GM19239 (cell line): ENCODE results near the gene CBFA2T2.
A peak's percentile ranks its signal among the peaks of the same experiment; 100 is the strongest.

Source experiments
- DNase-seq: peaks from one replicate; pipeline ENCODE4 v3.0.0; 2011; ENCODE audit warnings: low spot score; ENCODE audit not compliant: insufficient read length
- FAIRE-seq: peaks from 2 replicates; lab custom pipeline; 2011; peaks lifted over from hg19 to GRCh38; lab: Jason Lieb, UNC

Gene CBFA2T2

DNA sequence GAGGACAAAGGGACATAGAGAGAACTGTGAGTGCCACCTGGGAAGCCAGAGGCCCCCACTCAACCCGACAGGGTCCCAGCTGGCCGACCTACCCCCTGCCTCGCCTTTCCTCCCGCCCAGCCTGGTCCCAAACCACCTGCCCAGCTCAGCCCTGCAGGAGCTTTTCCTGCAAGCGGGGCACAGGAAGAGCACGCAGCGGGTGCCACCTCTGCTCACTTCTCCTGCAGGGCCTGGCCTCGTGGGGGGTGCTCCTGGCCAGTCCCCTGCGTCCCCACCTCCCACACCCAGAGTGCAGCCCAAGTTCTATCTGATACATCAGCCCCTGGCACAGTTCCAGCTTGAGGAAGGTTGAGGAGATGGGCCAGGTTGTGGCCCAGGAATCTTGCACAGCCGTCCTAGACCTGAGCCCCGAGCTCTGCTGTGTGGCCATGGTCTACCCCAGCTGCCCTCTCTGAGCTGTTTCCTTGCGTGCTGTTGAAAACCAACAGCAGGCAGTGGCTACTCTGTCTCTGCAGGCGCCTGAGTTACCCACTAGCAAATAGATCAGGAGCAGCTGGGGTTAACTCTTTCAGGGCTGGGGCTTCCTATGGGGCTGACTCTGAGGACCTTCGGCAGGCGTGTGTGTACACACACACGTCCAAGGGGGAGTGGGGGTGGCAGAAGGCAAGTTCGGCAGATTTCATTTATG is 182.7 kb downstream of the CBFA2T2 start:
- DNase-seq = no peak

DNA sequence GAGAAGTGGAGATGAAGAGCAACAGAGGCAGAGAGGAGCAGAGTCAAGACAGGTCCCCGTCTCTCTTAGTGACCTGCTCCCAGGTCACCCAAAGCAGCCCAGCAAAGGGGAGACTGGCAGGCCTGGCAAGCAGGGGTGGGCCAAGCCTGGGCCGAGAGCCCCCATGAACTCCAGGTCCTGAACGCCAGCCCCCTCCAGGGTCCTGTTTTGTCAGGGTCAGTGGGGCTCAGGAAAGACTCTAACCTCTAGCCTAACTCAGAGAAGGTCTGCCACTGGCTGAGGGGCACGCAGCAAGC is 183.2 kb downstream of the CBFA2T2 start:
- FAIRE-seq (no peak), DNase-seq (no peak)

More for the DNA sequence above, 182.7 kb downstream of the CBFA2T2 start:
- FAIRE-seq = no peak

- peak; percentile 63 for DNase-seq
- FAIRE-seq = no peak
Measured at GRCh38 chr20:33673410-33674293, 183.8 kb downstream of the CBFA2T2 start.

- FAIRE-seq = no peak
Measured at GRCh38 chr20:33674294-33675135, 184.6 kb downstream of the CBFA2T2 start, which contains the start of gene NECAB3. Gene NECAB3 (minus strand): TSS chr20:33674428. CDS start chr20:33674352, 76 bp downstream.

DNA sequence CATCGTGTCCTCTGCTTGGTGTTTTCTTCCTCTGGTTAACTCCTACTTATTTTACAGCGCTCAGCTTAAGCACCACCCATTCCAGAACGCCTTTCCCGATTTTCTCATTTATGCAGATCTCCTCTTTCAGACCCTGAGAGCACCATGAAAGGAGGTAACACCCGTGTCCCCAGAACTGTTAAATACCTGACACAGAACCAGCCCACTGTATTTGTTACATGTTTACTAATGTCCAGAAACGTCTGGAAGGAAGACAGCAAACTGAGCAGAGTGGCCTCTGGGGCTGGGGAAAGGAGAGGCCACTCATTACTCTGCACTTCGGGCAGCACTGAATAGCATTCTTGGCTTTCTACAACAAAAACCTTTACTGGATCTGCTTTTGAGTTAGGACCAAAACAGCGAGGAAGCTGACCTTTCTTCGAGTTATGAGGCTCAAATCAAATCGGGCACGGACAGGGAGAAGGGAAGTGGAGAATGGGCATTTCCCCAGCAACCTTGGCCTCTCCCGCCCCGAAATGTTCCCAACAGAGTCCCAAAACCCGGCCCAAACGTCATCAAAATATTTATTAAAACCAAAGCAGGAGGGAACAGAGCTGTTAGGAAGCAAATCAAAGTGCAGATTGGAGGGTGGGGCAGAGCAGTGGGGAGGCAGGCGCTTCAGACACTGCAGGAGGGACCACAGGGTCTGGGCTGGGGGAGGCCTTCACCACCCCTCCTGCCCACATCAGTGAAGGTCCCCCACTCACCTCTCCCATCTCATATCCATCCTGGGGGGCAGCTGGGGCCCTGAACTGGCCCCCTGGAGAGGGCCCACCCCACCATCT is 185.5 kb downstream of the CBFA2T2 start:
- FAIRE-seq (no peak), DNase-seq (no peak)

More at GRCh38 chr20:33674294-33675135, 184.6 kb downstream of the CBFA2T2 start, which contains the start of gene NECAB3:
- peak; percentile 89 for DNase-seq

DNA sequence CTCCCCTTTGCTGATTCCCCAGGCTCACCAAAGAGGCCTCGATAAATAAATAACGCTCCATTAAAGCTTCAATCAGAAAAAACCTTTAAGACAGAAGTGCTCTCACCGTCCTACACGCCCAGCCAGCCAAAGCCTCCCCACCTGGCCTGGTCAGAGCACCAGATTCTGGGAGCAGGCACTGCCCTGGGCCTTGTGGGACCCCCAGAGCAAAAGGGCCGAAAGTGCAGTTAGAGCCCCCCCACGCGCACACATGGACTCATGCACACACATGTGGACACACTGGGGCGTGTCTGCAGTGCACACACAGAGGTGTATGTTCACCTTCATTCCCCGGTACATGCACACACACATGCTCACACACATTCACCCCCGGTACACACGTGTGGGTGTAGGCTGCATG is 186.2 kb downstream of the CBFA2T2 start:
- FAIRE-seq = no peak
- no peak for DNase-seq

DNA sequence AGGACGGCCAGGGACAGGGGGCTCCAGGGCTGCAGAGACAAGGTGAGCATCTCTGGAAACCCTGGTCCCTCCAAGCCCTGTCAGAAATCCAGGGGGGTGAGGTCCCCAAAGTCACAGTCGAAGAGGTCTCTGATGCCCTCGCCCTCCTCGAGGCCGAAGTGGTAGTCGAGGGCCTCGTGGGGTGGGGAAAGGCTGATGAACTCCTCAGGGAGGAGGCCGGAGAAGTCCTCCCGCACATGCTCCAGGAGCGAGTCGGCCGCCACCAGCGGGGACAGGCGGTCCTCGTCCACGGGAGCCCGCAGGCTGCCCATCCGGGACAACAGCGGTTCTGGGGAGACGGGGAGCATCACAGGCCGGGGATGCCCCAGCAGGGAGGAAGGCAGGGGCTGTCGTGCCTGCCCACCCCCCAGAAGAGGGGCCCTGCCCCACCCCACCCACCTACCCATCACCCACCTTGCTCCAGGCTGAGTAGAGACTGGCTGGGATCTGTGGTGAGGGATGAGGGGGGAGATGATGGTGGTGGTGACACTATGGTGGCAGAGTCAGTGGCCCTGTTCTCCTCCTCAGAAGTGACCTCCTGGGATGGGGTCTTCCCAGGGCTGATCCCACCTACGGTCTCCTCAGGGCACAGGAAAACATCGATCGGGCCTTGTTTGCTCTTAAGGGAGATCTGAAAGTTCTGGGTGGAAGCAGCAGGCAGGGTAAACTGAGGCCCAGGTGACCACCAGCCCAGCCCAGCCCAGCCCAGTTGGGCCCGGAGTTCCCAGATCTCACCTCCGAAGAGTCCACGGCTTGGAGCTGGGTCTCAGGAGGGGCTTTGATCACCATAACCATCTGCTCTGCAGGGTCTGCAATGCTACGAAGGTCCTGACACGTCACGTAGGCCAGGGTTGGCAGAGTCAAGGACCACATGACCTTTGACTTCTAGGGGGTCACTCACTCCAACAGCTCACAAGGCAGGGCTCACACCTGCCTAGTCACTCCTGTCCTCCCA is 187.1 kb downstream of the CBFA2T2 start:
- DNase-seq (no peak), FAIRE-seq (no peak)

GRCh38 chr20:33677991-33678702 is 188.3 kb downstream of the CBFA2T2 start:
- FAIRE-seq (no peak), DNase-seq (no peak)

DNA sequence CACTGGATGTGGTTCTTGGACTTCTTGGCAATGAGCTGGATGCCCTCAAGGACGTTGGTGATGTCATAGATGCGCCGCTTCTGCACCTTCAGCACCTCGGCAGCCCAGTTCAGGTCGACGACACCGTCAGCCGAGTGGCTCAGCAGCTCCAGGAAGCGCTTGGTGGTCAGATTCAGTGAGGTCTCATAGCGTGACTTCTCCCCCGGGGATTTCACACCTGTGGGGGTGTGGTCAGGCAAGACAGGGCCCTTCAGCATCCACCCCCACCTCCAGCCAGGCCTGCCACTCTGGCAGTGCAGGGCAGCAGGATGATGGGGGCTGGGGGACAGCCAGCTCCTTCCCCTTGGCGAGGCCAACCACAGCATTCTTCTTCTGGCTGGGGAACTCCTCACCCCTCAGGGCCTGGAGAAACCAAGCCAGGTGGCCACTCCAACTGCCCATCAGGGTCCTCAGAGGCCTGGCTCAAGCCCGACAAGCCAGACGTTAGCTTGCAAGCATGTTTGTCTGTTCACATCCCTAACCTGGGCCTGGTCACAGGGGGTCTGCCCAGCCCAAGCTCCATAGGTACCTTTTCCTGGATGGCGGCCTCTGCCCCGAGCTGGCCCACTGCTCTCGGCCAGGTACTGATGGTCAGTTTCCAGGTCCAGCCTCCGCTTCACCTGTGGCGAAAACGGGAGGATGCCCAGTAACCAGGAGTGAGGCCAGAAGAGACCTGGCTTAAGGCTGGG is 190.0 kb downstream of the CBFA2T2 start:
- FAIRE-seq (peak; percentile 71), DNase-seq (peak; percentile 63)

DNA sequence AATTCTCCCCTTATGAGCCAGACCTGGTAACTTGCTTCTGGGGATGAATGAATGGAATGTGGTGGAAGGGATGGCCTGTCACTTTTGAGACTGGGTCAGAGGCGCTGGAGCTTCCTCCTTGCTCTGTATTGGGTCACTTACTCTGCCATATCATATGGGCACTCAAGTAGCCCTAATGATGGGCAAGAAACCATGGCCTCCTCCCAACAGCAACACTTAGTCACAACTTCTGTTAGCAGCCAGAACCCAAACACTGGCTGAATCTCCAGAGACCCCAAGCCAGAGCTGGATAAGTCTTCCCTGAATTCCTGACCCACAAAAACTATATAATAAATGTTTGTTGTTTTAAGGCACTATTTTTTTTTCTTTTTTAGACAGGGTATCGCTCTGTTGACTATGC is 190.8 kb downstream of the CBFA2T2 start:
- no peak for DNase-seq
- FAIRE-seq = no peak

- no peak for DNase-seq
- FAIRE-seq = no peak
Measured at GRCh38 chr20:33681288-33681687, 191.4 kb downstream of the CBFA2T2 start.

DNA sequence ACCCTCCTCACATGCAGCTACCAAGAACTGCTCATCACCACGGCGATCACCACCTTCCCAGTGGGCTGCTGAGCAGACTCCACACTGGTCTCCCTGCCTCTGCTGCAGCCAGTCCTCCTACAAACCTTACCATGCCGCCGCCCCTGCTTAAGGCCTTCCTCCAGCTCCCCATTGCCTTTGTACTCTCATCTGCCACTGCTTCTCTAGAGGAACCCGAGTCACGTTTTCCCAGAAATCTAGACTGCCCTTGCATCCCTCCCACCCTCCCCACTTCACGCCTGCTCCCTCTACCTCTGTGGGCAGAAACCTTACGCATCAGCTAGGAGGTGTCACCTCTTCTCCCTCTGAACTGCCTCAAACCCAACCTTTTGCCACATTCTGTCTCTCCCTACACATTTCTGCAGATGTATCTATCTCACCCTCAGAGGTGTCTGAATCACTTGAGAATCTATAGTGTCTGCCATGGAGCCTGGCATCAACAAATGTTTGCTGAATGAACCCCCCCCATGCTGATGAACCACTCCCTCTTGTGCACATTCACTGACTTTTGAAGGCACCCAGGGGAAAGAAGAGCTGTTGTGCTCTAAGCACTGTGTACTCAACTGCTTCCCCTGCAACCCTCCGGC is 191.9 kb downstream of the CBFA2T2 start:
- no peak for DNase-seq
- FAIRE-seq = no peak

DNA sequence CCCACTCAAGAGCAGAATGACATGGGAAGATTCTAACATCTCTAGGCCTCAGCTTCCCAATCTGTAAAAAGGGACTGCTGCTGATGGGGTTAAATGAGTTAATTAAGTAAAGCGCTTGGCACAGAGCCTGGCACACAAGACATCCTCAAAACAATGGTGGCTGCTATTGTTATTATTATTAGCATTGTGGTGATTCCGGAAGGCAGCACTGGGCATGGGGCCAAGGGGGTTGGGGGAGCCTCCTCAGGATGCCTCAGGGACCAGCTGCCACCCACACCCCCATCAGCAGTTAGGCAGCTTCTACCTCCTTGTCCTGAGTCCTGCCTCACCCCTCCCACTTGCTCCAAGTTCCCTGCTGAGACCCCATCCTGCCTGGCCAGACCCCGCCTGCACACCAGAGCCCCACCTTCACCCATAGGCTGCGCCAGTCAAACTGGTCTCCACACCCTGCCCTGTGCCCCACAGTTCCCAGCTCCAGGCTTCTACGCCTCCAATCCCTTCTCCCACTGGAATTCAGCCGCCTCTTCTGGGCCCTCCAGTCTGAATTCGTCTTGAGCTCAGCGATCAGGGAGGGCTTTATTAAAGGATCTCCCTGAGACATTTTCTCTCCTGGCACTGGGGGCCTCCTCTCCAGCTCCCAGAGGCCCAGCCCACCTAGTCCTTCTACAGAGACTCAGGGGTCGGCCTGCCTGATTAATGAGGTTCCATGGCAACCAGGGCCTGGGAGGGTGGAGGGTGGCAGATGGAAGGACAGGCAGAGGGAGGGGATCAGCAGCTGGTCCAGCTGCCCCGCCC is 194.8 kb downstream of the CBFA2T2 start:
- DNase-seq = no peak
- FAIRE-seq = no peak

DNA sequence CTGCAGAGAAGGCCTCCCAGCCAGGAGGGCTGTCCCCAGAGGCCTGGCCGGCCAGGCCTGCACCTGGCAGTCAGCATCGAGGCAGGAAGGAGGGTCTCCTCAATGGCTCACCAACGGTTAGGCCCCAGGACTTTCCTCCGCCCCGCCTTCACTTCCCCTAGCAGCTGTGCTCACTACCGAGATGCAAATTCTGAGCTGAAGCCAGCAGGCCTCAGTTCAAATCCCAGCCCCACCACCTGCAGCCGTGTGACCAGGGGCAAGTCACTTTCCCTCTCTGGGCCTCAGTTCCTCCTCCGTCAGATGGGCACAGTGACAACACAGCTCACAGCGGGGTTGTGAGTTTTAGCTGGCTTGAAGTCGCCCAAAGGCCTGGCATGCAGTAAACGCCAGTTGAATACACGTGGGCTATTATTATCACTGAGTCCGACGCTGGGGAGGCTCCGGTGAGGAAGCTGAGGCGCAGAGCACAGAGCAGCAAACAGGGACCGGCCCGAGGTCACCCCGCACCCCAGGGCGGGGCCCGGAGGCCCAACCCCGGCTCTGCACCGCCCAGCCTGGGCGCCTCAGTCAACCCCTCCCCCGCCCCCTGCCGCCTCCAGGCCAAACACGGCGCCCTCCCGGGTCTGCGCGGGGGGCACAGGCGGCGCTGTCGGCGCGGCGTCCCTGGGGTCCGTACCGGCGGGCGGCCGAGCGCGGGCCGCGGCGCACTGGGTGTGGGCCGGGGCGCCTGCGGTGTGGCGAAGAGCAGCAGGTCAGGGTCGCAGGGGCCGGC is 195.6 kb downstream of the CBFA2T2 start:
- FAIRE-seq = peak; percentile 87
- DNase-seq = peak; percentile 86
